IMR-90 (cell line): Measurements from ENCODE around the gene FGF12. TPM values are rescaled to one million over a fixed set of nuclear protein-coding genes. Genes with fewer than 3 reads are reported as not detected.

Experiments used
- ATAC-seq: fragments of 200-7000 bp; cut with Tn5 transposase; 2 replicates; pipeline ENCODE4 v1.9.1; 2020; ENCODE audit warnings: low read depth, mild to moderate bottlenecking, moderate library complexity
- BruUV-seq: library from RNA; stranded (reverse); fragments of 400-500 nt; replicated peaks from 2 replicates; lab custom pipeline; 2021; lab: Mats Ljungman, UMichigan
- CTCF ChIA-PET: fragments of 300-600 bp; formaldehyde crosslinking; extraction: SDS; loops from one replicate; lab custom pipeline; 2021; ENCODE audit warnings: antibody characterized with exemption; lab: Yijun Ruan, JAX
- POLR2A ChIA-PET: fragments of 300-600 bp; sonication (Branson Sonifier 250); formaldehyde crosslinking; loops from one replicate; lab custom pipeline; 2022; ENCODE audit warnings: antibody characterized with exemption; ENCODE audit not compliant: unreplicated experiment; lab: Charles Lee
- DNase-seq: peaks from one replicate; pipeline ENCODE4 v3.0.0; 2013
- H2AFZ ChIP-seq: replicated peaks from 2 replicates; pipeline ENCODE3; 2013; ENCODE audit warnings: low read length, mild to moderate bottlenecking; ENCODE audit not compliant: poor library complexity
- H2AK5ac ChIP-seq: 2 replicates; pipeline ENCODE4 v1.6.1; 2013; ENCODE audit warnings: low read depth, low read length, inconsistent platforms
- H2AK9ac ChIP-seq: replicated peaks from 2 replicates; pipeline ENCODE3; 2013; ENCODE audit warnings: mild to moderate bottlenecking, low read depth, low read length, moderate library complexity; ENCODE audit not compliant: poor library complexity
- H2BK120ac ChIP-seq: 2 replicates; pipeline ENCODE4 v1.6.1; 2013; ENCODE audit warnings: low read depth, low read length, inconsistent platforms
- H2BK15ac ChIP-seq: 3 replicates; pipeline ENCODE4 v1.6.1; 2013; ENCODE audit warnings: low read depth, low read length, inconsistent platforms
- H2BK20ac ChIP-seq: 2 replicates; pipeline ENCODE4 v1.6.1; 2013; ENCODE audit warnings: low read depth, mild to moderate bottlenecking, inconsistent platforms, low read length, moderate library complexity
- H2BK5ac ChIP-seq: 2 replicates; pipeline ENCODE4 v1.6.1; 2013; ENCODE audit warnings: mild to moderate bottlenecking, low read depth, low read length, inconsistent platforms; ENCODE audit not compliant: poor library complexity, severe bottlenecking
- H3K14ac ChIP-seq: replicated peaks from 2 replicates; pipeline ENCODE4 v1.6.1; 2013; ENCODE audit warnings: low read depth, low read length, inconsistent platforms
- H3K18ac ChIP-seq: 2 replicates; pipeline ENCODE4 v1.6.1; 2013; ENCODE audit warnings: low read depth, low read length, control low read depth
- H3K23ac ChIP-seq: 2 replicates; pipeline ENCODE4 v1.6.1; 2013; ENCODE audit warnings: low read depth, low read length, inconsistent platforms
- H3K27ac ChIP-seq: 2 replicates; pipeline ENCODE4 v1.5.1; 2013; ENCODE audit warnings: mild to moderate bottlenecking, control low read depth, low read length; ENCODE audit not compliant: insufficient read depth
- H3K27me3 ChIP-seq: 2 replicates; pipeline ENCODE4 v1.6.1; 2013; ENCODE audit warnings: low read length; ENCODE audit not compliant: control insufficient read depth, insufficient read depth
- H3K36me3 ChIP-seq: 2 replicates; pipeline ENCODE4 v1.6.1; 2013; ENCODE audit warnings: low read length, mixed read lengths; ENCODE audit not compliant: control insufficient read depth, insufficient read depth
- H3K4ac ChIP-seq: 2 replicates; pipeline ENCODE4 v1.6.1; 2013; ENCODE audit warnings: low read depth, low read length, inconsistent platforms
- H3K4me1 ChIP-seq: 2 replicates; pipeline ENCODE4 v1.6.1; 2013; ENCODE audit warnings: low read length, mixed read lengths; ENCODE audit not compliant: control insufficient read depth, insufficient read depth
- H3K4me2 ChIP-seq: 2 replicates; pipeline ENCODE4 v1.6.1; 2013; ENCODE audit warnings: low read depth, mild to moderate bottlenecking, control low read depth, low read length, moderate library complexity
- H3K4me3 ChIP-seq: 2 replicates; pipeline ENCODE4 v1.5.1; 2013; ENCODE audit warnings: low read depth, mild to moderate bottlenecking, control low read depth, low read length, moderate library complexity; ENCODE audit not compliant: insufficient read depth
- H3K56ac ChIP-seq: 2 replicates; pipeline ENCODE4 v1.6.1; 2013; ENCODE audit warnings: low read length, inconsistent platforms; ENCODE audit not compliant: insufficient read depth; ENCODE audit errors: extremely low read depth
- H3K79me1 ChIP-seq, 2 experiments: 2 replicates each; pipeline ENCODE4 v1.6.1; 2013; ENCODE audit warnings: low read length in 2 of 2, inconsistent platforms in 1 of 2, low read depth in 1 of 2
- H3K9ac ChIP-seq: 2 replicates; pipeline ENCODE4 v1.6.1; 2013; ENCODE audit warnings: low read depth, low read length, control low read depth
- H3K9me1 ChIP-seq: 2 replicates; pipeline ENCODE4 v1.6.1; 2013; ENCODE audit warnings: low read length, inconsistent platforms; ENCODE audit not compliant: insufficient read depth
- H3K9me3 ChIP-seq: 2 replicates; pipeline ENCODE4 v1.6.1; 2013; ENCODE audit warnings: low read length; ENCODE audit not compliant: control insufficient read depth, insufficient read depth
- H4K20me1 ChIP-seq: 2 replicates; pipeline ENCODE4 v1.6.1; 2013; ENCODE audit warnings: low read length, inconsistent platforms; ENCODE audit not compliant: insufficient read depth
- H4K5ac ChIP-seq: 2 replicates; pipeline ENCODE4 v1.6.1; 2013; ENCODE audit warnings: mild to moderate bottlenecking, low read depth, low read length, control low read depth
- H4K8ac ChIP-seq, 2 experiments: 2 replicates each; pipeline ENCODE4 v1.6.1; 2013; ENCODE audit warnings: low read depth in 2 of 2, low read length in 2 of 2, control low read depth in 1 of 2, inconsistent platforms in 1 of 2
- H4K91ac ChIP-seq: 2 replicates; pipeline ENCODE4 v1.6.1; 2013; ENCODE audit warnings: low read depth, low read length, inconsistent platforms; ENCODE audit not compliant: insufficient read depth
- BHLHE40 ChIP-seq: fragments of 150-350 bp; IDR thresholded peaks from 2 replicates; pipeline ENCODE4 v1.6.1; 2016; ENCODE audit warnings: mild to moderate bottlenecking, low read depth, low read length
- CEBPB ChIP-seq: IDR thresholded peaks from 2 replicates; pipeline ENCODE4 v1.6.1; 2012; ENCODE audit warnings: low read depth, low read length, improper control_type of control experiment
- CHD1 ChIP-seq: IDR thresholded peaks from 2 replicates; pipeline ENCODE4 v1.6.1; 2012; ENCODE audit warnings: low read depth, low read length, improper control_type of control experiment
- CTCF ChIP-seq: conservative IDR thresholded peaks from 2 replicates; pipeline ENCODE4 v1.5.1; 2012; ENCODE audit warnings: mild to moderate bottlenecking, low read depth, low read length, improper control_type of control experiment
- FOS ChIP-seq: fragments of 150-350 bp; IDR thresholded peaks from 2 replicates; pipeline ENCODE4 v1.6.1; 2016; ENCODE audit warnings: low read depth, low read length
- MAFK ChIP-seq: IDR thresholded peaks from 2 replicates; pipeline ENCODE4 v1.6.1; 2012; ENCODE audit warnings: low read depth, low read length, improper control_type of control experiment
- MAZ ChIP-seq: IDR thresholded peaks from 2 replicates; pipeline ENCODE4 v1.6.1; 2012; ENCODE audit warnings: low read depth, mild to moderate bottlenecking, low read length, improper control_type of control experiment, moderate library complexity, borderline replicate concordance
- MXI1 ChIP-seq: IDR thresholded peaks from 2 replicates; pipeline ENCODE4 v1.6.1; 2012; ENCODE audit warnings: low read depth, mild to moderate bottlenecking, low read length, moderate library complexity, borderline replicate concordance
- NFE2L2 ChIP-seq: fragments of 150-350 bp; IDR thresholded peaks from 2 replicates; pipeline ENCODE4 v1.6.1; 2016; ENCODE audit warnings: low read depth, mild to moderate bottlenecking, low read length
- POLR2A ChIP-seq: IDR thresholded peaks from 2 replicates; pipeline ENCODE4 v1.6.1; 2012; ENCODE audit warnings: mild to moderate bottlenecking, low read depth, low read length
- RAD21 ChIP-seq: IDR thresholded peaks from 2 replicates; pipeline ENCODE4 v1.6.1; 2012; ENCODE audit warnings: low read length, improper control_type of control experiment
- RFX5 ChIP-seq: IDR thresholded peaks from 2 replicates; pipeline ENCODE4 v1.8.0; 2012; ENCODE audit warnings: low read depth, mild to moderate bottlenecking, low read length, moderate library complexity
- SMC3 ChIP-seq: fragments of 150-350 bp; IDR thresholded peaks from 2 replicates; pipeline ENCODE4 v1.6.1; 2016; ENCODE audit warnings: low read depth, mild to moderate bottlenecking, antibody characterized with exemption, low read length, moderate library complexity
- USF2 ChIP-seq: fragments of 150-350 bp; IDR thresholded peaks from 2 replicates; pipeline ENCODE4 v1.6.1; 2017; ENCODE audit warnings: mild to moderate bottlenecking, antibody characterized with exemption, low read length, low read depth
- WGBS, 2 experiments: methylation state at CpG; one replicate each; pipeline versions ENCODE4 v1.1.5 to v1.1.7; 2013; ENCODE audit warnings: missing lambda C conversion rate in 2 of 2; ENCODE audit not compliant: insufficient read length in 1 of 2; ENCODE audit errors: extremely low coverage in 2 of 2; 5-methylcytosine and 5-hydroxymethylcytosine counted together
- dilution Hi-C: fragments of 300-500 bp; cut with HindIII; formaldehyde crosslinking; loops from one replicate; pipeline ENCODE4 v1.14.3; 2018; ENCODE audit warnings: low sequenced_read_pairs; ENCODE audit not compliant: unreplicated experiment
- in situ Hi-C: fragments of 300-500 bp; cut with MboI; formaldehyde crosslinking; loops from 3 replicates; pipeline ENCODE4 v1.14.3; 2019; ENCODE audit warnings: low sequenced_read_pairs, inconsistent platforms, mixed read lengths
- intact Hi-C: fragments of 100-400 bp; cut with micrococcal nuclease; formaldehyde crosslinking; loops from 2 replicates; pipeline ENCODE4 v1.10.0; 2022
- polyA plus RNA-seq, 3 experiments: library from polyadenylated mRNA; depleted of rRNA; stranded (reverse); fragments of >200 nt; gene quantifications; 2 replicates each; pipeline ENCODE4 v1.2.3, GENCODE V29; 2012; ENCODE audit warnings: low replicate concordance in 1 of 3
- total RNA-seq: library from RNA; depleted of rRNA; stranded (reverse); fragments of >200 nt; gene quantifications from 2 replicates; pipeline ENCODE4 v1.2.3, GENCODE V29; 2012

The FGF12 gene
- total and polyA plus RNA-seq, 2 of the 4 experiments (the other 2 are of a cell fraction) = not detected

GRCh38 chr3:192706272-192706671 is 21.1 kb downstream of the FGF12 start:
- in situ Hi-C loops (no loop called here), dilution Hi-C loops (no loop called here), intact Hi-C loops (no loop called here)
- Histone ChIP-seq H3K36me3 (no peaks in the 10 kb centered on the region), H3K56ac (no peak overlapping the region), H3K9me3 (0 out of 2 replicates have a peak, but pooled peaks cover 6% of the 10 kb centered on the region), H3K27me3 (no peaks in the 10 kb centered on the region), H3K4me1 (no peaks in the 10 kb centered on the region), H2BK120ac (no peak overlapping the region), H4K20me1 (no peaks in the 10 kb centered on the region), H2BK20ac (no peak overlapping the region), H2AFZ (no peak overlapping the region), H3K4ac (no peak overlapping the region), H2BK15ac (no peak overlapping the region), H3K9me1 (no peaks in the 10 kb centered on the region), H3K4me3 (no peak overlapping the region), H4K5ac (no peak overlapping the region), H3K14ac (no peak overlapping the region), H3K79me1 (no peaks in the 10 kb centered on the region), H3K9ac (no peak overlapping the region), H3K4me2 (no peak overlapping the region), H4K8ac (no peak overlapping the region), H4K91ac (no peak overlapping the region), H3K27ac (no peak overlapping the region), H3K23ac (no peak overlapping the region), H2BK5ac (no peak overlapping the region), H3K18ac (no peak overlapping the region), H2AK5ac (no peak overlapping the region), H2AK9ac (no peak overlapping the region)
- BruUV-seq = no TSS peak
- DNase-seq = no peak
- POLR2A ChIA-PET = no interaction called here
- 92% methylated on average over 11 of the region's 13 CpGs; no CpG with 5 or more reads in 1 of the 2 experiments for WGBS, 2 experiments
- CTCF ChIA-PET = no interaction called here
- no peak for ATAC-seq
- no peak for TF ChIP-seq USF2
- TF ChIP-seq CTCF = no peak
- TF ChIP-seq POLR2A = no peak
- TF ChIP-seq MXI1 = no peak
- TF ChIP-seq FOS = no peak
- no peak for TF ChIP-seq SMC3
- TF ChIP-seq BHLHE40 = no peak
- TF ChIP-seq CEBPB = no peak
- TF ChIP-seq NFE2L2 = no peak
- no peak for TF ChIP-seq MAFK
- no peak for TF ChIP-seq MAZ
- no peak for TF ChIP-seq RFX5
- no peak for TF ChIP-seq RAD21
- TF ChIP-seq CHD1 = no peak
